ENCODE data around the gene PCGF5.

PCGF5 gene

DNA sequence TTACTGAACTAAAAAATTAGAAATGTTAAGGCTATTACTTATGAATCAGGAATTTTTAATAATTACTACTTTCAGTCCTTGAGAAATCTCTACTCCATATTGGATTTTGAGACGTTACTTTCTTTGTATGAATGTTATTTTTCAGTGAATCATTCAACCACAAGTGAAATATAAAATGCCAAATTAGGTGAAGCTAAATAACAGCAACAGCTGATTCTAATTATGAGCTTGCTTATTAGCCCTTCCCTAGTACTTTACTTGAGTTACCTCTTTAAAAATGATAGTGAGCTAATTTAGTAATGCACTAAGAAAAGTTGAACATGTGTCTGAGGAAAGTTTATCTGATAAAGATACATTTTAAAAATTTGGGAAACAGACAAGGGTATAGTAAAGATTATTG, 51.4 kb downstream of the PCGF5 start:
- TF ChIP-seq, protein P1, sequence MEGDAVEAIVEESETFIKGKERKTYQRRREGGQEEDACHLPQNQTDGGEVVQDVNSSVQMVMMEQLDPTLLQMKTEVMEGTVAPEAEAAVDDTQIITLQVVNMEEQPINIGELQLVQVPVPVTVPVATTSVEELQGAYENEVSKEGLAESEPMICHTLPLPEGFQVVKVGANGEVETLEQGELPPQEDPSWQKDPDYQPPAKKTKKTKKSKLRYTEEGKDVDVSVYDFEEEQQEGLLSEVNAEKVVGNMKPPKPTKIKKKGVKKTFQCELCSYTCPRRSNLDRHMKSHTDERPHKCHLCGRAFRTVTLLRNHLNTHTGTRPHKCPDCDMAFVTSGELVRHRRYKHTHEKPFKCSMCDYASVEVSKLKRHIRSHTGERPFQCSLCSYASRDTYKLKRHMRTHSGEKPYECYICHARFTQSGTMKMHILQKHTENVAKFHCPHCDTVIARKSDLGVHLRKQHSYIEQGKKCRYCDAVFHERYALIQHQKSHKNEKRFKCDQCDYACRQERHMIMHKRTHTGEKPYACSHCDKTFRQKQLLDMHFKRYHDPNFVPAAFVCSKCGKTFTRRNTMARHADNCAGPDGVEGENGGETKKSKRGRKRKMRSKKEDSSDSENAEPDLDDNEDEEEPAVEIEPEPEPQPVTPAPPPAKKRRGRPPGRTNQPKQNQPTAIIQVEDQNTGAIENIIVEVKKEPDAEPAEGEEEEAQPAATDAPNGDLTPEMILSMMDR (IDR thresholded peaks at IDR 0.05; ENCODE audit: insufficient read depth, low read depth, low read length, missing control alignments) = no peak
- no peak overlapping the region for H3K4me3 ChIP-seq (ENCODE audit: low read length)
- no peak for DNase-seq (ENCODE audit: low read depth)

DNA sequence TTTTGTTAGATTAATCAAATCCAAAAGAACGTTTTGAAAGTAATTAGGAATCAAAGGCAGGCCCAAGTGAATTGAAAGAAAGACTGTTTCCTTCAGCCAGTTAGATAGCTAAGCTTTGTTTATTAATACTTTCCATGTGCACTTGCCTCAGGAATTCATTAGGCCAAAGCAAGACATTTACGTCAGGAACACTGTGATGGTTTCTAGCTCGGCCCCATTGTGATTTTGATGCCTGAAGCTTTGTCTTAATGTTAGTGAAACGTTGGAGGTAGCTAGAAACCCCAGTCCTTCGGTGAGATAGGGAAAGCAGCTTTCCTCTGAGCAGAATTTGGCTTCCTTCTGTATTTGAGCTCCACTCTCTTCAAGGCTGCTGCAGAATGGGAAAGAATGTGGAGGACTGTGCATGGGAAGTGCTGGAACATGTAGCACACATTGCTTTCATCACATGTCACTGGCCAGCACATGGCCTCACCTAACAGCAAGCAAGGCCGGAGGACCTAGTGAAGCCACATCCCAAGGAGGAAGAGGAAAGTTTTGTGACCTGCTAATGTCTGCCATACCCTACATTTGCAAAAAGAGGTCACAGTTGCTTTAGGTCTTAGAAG, 64.1 kb downstream of the PCGF5 start:
- no peak overlapping the region for H3K4me3 ChIP-seq (ENCODE audit: low read length)
- TF ChIP-seq, protein P1 (IDR thresholded peaks at IDR 0.05; ENCODE audit: insufficient read depth, low read depth, low read length, missing control alignments) = no peak
- DNase-seq (ENCODE audit: low read depth) = peak; percentile 7

DNA sequence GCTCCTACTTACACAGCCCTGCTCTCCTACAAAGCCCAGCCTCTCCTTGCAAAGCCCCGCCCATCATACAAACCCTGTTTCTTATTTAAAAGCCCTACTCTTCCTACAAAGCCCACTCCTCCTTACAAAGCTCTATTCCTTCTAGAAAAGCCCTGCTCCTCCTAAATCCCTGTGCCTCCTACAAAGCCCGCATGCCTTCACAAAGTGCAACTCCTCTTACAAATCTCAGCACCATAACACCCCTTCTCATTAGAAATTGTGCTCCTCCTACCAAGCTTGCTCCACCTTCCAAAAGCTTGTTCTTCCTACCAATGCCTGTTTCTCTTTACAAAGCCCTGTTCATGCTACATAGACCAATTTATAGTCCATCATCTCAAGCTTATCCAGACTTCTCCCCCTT, 66.1 kb downstream of the PCGF5 start:
- TF ChIP-seq, protein P1 (IDR thresholded peaks at IDR 0.05; ENCODE audit: insufficient read depth, low read depth, low read length, missing control alignments) = no peak
- DNase-seq (ENCODE audit: low read depth) = no peak
- H3K4me3 ChIP-seq (ENCODE audit: low read length) = no peak overlapping the region

DNA sequence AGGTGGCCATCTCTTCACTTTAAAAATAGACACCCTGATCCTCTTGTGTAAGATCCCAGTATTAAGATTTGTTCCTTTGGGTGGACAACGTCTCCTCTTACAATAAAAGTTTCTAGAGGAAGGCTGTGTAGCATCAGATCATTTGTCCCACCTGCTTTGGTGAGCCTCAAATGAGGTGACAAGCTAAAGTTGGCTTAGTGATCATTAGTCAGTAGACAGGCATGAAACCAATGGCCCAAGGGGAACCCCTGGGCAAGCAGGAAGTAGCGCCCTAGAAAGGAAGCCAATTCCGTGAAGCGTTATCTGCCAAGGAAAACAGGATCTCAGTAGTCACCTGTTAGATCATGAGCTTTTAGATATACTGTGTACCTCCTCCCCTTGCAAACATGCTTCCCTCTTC, 66.8 kb downstream of the PCGF5 start:
- H3K4me3 ChIP-seq (ENCODE audit: low read length) = no peak overlapping the region
- TF ChIP-seq, protein P1 (IDR thresholded peaks at IDR 0.05; ENCODE audit: insufficient read depth, low read depth, low read length, missing control alignments) = no peak
- peak; percentile 35 for DNase-seq (ENCODE audit: low read depth)

DNA sequence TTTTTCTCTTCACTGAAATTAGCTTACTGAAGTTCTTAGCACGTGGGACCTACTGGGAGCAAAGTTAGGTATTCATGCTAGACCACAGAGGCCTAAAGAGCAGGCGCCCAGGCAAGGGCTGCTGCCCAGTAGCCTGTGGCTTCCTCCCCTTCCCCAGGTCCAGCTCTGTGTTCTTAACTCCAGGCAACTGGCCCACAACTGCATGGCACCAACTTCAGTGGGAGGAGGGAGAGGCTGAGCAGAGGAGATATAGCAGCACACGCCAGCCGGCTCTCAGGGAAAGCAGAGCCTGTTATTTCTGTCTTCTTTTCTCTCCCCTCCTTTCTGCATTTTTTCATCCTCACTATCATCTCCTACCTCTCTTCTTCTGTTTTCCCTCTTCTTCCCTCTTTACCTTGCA, 67.4 kb downstream of the PCGF5 start:
- DNase-seq (ENCODE audit: low read depth) = no peak
- TF ChIP-seq, protein P1 (IDR thresholded peaks at IDR 0.05; ENCODE audit: insufficient read depth, low read depth, low read length, missing control alignments) = no peak
- H3K4me3 ChIP-seq (ENCODE audit: low read length) = no peak overlapping the region

DNA sequence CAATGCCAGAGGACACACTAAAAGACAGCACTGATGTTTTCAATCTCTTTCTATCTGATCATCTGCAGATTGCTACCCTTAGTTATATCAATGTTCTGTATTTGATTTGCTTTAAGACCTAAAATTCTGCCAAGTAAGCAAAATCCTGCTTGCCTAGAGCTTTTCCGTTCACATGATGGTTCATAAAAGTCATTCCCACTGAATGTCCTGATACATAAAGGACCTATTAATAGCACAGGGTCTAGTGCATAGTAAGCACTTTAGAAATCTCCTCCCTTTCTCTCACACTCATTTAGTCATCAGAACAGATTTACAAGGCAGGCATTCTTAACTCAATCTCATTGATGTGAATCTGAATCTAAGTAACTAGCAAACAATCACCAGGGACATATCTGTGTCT, 68.8 kb downstream of the PCGF5 start:
- TF ChIP-seq, protein P1 (IDR thresholded peaks at IDR 0.05; ENCODE audit: insufficient read depth, low read depth, low read length, missing control alignments) = no peak
- H3K4me3 ChIP-seq (ENCODE audit: low read length) = no peak overlapping the region
- DNase-seq (ENCODE audit: low read depth) = no peak

DNA sequence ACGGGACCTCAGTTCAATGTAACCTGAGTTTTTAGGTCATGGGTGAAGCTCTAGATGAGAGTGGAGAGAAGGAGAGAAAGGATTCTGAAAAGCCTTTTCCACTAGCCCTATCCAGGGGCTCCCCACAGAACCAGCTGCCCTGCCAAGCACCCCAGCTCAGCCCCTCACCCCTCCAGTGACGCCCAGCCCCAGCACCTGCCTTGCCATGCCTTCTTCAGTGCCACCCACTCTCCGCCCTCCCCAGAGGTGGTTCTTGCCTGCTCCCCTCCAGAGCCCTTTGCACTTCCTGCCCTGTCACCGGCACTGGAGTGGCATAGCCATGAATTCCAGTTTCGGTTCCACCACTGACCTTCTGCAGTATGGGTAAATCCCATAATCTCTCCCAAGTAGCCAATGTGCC, 70.1 kb downstream of the PCGF5 start:
- DNase-seq (ENCODE audit: low read depth) = no peak
- TF ChIP-seq, protein P1 (IDR thresholded peaks at IDR 0.05; ENCODE audit: insufficient read depth, low read depth, low read length, missing control alignments) = no peak
- H3K4me3 ChIP-seq (ENCODE audit: low read length) = no peak overlapping the region

Data from epithelial cell of esophagus (primary cell).